GM21526 (cell line): Measurements from ENCODE around the gene KCNIP4.

ENCODE experiments used
- ATAC-seq: cut with Tn5 transposase; IDR thresholded peaks from one replicate; pipeline ENCODE4 v1.9.1; 2021; ENCODE audit warnings: moderate library complexity; ENCODE audit not compliant: unreplicated experiment, low FRiP score

Gene KCNIP4

DNA sequence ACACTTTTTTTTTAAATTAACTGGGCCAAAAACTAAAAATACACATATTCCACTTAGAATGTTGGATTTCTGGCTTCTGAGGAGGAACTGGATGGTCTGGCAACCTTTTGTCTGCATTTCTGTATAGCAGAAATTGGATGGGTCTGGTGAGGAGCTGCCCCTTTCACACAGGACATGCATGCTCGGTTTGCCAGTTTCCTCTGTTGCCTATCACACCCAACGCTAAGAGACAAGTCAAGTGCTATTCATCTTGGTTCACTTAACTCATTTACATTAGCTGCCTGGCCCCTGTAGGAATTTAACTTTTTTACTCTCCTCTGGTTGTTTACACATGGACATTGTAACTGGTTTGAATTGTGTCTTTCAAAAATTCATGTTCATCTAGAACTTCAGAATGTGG is 1052.6 kb downstream of the KCNIP4 start:
- no peak for ATAC-seq

DNA sequence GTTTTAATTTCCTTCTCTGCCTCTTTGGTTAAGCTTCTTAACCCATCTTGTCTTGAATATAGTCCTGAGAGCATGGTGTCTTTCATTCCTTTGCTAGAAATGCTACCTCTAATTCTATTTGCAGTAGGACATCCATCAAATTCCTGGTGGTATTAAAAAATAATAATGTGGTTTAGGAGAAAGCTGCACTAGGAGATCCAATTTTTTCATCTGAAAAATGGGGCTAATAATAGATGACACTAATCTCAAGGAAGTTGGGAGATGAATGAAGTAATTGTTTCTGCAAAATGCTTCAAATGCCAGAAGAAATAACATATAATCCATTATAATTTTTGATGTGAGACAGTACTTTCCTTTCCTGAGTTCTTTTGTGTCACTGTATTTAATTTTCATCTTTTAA is 1053.4 kb downstream of the KCNIP4 start:
- ATAC-seq: no peak

DNA sequence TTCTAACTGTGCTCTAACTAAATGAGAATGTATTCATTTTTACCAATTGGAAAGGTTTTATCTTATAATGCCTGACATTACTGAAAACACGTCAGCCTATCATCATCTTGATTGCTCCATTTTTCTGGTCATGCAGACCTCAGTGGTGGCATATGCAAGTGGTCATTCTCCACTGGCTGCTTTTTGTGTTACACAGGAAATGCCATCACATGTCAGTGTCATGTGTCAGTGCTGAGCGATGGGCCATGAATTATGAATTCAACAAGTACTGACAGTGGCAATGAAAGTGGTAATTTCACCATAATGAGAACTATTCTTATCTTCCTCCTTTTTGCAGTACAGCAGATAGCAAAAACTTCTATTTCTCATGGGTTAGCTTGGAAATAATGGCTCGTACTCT is 1057.8 kb downstream of the KCNIP4 start:
- ATAC-seq: no peak

DNA sequence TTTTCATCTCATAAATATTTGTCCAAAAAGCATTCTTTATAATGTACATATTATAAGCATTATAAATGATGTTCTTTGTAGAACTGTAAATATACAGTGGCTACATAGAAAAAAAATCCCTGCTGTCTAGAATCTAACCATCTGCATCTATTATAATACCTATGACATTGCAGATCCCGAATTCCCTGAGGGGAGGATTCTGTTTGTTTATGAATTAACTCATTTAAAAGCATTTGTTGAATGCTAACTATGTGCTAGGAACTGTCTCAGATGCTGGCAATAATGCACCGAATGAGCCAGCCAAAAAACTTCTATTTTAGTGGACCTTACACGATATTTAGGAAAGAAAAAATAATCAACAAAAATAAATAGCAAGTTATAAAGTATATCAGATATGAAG is 1058.7 kb downstream of the KCNIP4 start:
- ATAC-seq: no peak

DNA sequence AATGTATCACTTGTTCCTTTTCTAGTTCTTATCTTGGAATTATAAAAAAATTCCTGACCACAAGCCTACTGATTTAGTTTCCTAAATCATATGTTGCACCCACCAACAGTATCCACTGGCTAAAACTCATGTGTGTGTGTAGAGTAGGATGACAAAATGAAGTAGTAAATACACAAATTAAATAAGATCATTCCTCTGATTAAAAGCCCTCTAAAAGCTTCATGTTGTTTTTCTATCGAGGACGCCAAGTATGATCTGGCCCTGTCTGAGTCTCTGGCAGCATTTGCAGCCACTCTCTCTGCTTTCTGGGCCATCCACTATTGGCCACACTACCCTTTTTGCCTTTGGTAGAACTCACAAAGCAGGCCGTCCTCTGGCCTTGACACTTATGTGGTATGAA is 1064.9 kb downstream of the KCNIP4 start:
- ATAC-seq: no peak

DNA sequence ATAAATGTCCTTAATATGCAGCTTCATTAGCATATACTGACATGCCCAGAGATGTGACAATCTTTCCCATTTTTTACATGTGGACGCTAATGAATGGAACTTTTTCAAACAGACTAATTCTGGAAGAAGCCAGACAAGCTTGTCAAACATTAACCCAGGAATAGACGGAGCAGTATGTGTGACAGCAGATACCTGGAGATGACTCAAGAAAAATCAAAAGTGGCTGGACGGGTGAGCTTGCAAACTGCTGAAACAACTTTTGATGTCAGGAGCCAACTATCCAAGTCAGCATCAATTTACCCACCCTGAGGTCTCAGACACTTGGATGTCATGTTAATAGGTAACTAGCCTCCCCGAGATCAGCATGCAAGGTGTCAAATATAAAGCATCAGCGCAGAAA is 1065.3 kb downstream of the KCNIP4 start:
- no peak for ATAC-seq

DNA sequence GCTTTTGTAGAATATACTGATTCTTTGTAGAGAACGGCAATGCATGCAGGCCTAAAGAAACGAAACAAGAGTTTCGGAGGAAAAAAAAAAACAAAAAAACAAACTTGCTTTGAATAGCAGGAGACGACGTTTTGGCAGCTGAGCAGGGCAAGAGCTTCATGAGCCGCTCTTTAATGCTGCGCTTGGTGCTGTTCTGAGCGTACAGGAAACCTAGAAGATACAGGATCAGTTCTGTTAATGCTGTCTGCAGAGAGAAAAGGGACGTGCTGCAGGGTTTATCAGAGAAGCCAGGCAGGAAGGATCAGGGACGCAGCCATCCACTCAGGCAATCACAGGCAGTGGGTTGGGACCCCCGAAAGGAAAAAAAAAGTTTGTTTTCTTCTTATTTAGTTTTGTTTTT is 1066.1 kb downstream of the KCNIP4 start:
- ATAC-seq: no peak

DNA sequence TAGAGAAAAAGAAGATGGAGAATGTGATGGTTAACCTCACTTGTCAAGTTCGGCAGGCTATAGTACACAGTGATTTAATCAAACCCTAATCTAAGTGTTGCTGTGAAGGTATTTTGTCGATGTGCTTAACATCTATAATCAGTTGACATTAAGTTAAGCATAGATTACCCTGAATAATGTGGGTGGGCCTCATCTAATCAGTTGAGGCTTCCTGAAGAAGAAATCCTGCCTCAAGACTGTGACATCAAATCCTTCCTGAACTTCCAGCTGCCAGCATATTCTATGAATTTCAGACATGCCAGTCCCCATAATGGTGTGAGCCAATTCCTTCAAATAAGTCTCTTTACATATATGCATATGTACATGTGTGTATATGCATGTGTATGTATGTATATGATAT is 1066.9 kb downstream of the KCNIP4 start:
- ATAC-seq: no peak

DNA sequence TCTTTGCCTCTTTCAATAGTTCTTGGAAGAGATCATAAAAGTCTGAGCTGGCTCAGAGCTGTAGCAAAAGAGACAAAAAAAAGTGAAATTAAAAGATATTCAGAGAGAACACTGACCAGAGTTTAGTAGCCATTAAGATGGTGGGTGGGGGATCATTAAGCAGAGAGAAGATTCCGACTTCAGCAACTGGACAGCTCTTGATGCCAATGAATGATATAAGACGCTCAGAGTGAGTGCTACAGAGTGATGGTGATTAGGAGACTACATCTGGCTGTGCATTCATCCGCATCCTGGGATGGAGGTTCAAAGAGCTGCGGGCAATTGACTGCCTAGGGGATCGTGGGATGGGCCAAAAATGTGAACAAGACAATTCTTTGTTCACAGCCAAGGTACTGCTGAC is 1069.8 kb downstream of the KCNIP4 start:
- no peak for ATAC-seq

DNA sequence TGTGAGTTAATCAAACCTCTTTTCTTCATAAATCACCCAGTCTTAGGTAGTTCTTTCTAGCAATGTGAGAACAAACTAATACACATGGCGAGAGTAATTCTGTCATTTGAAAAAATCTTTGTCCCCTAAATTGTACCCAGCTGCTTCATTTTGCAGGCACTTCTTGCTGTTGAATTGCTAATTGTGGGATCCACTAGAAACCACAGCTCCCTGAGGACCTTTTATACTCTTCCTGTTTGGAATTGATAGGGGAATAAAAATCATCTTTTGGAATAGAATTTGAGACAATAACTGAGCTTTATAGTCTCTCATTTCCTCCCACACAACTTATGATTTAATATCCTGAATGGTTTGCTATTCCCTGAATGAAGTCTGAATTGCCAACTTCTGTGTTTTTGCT is 1078.1 kb downstream of the KCNIP4 start:
- no peak for ATAC-seq

DNA sequence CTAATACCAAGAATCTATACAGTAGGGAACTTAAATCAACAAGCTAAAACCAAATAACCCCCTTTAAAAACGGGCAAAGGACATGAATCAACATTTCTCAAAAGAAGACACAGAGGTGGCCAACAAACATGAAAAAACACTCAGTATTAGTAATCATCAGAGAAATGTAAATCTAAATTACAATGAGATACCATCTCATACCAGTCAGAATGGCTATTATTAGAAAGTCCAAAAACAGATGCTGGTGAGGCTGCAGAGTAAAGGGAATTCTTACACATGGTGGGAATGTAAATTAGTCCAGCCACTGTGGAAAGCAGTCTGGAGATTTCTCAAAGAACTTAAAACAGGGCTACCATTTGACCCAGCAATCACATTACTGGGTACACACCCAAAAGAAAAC is 1080.5 kb downstream of the KCNIP4 start:
- no peak for ATAC-seq

DNA sequence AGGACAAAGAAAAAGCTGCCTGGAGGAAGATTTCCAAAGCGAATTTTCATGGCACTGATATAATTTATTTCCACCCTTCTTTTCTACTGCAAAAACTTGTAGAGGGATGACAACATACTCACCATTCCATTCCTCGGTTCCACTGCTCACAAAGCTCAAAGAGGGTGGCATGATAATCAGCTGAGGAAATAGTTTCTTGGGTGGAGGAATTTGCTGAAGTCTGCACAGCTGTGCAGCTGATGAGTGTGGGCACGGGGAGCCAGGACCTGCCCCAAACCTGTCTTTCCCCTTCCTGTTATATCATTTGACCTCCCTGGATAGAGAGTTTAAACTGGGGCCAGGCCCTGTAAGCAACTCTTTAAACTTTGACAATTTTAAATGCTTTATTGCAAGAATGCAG is 1087.7 kb downstream of the KCNIP4 start:
- no peak for ATAC-seq

DNA sequence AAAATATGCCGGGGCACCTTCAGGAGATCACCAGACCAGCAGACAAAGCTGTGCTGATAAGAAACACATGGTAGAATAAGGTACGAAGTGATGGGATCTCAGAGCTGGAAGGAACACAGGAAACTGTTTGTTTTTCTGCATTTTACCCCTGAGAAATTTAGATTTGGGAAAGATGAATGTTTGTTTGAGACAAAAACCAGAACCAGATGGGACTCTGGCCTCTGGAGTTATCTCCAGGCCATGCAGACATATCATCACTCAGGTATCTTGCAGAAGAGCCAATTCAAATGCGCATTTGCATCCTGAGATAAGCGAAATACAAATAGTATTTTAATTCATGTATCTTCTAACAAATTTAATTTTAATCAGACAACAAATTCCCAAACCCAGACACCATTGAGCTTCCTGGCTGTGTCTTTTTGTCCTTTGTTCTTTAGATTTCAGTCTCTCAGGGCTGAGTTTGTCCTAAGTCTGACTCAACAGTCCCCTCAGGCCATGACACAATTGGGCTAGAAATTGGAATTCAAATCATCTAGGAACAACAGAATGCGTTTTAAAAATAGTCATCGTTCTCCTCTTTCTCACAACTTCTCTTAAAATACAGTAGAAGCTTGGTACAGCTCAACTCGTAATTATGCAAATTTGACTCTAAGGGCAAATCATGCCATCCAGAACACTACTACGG is 1089.3 kb downstream of the KCNIP4 start:
- ATAC-seq: no peak

DNA sequence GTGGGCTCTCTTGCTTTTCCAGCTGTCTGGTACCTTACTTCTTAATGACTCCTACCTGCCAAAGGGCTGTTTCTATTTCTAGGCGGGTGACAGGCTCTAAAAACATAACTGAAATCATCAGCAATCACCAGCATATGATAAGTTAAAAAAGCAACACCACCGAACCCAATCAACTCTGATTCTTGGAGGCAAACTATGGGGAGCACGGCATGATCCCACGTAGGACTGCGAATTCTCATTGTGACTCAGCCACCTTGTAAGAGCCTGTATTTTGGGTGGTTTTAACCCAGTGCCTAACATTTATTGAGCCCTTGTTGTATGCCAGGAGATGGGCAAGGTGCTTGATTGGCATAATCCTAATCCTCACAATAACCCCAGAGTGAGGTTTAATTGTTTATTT is 1091.5 kb downstream of the KCNIP4 start:
- no peak for ATAC-seq

DNA sequence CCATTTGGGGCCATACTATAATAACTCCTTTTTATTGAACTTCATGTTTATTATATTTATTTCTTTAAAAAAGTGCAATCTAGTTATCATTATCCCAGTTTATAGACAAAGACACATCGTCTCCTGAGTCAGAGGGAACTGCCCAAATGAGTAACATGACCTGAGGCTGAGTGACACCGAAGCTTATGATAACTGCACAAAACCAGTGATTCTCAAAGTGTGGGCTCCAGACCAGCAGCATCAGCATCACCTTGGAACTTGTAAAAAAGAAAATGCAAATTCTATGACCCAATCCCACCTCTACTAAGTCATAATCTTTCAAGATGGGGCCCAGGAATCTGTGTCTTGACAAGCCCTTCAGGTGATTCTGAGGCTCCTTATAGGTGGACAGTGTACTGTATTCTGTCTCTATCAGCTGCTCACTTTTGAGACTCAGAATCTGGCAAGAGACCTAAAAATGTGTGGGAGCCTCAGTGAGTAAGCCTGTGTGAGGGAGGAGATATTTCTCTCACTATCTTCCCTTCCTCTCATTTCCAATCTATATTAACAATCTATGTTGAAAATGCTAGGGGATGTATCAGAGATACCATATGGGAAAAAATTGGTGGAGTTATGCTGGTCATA is 1101.3 kb downstream of the KCNIP4 start:
- no peak for ATAC-seq

DNA sequence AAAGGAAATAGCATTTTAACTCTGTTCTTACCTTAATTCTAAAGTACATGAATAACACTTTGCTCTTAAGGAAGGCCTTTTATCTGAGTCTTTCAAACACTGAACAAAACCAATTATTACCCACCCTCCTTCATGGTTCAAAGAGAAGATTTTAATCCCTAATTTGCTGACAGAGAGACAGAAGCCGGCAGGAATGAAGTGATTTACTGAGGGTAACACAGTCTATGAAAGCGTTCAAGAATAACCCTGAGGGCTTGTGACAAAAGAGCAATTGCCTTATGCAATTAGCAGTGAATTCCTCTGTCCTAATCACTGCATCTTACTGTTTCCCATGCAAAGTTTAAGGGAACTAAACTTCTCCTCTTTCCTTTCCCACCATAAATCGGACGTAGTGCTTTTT is 1104.3 kb downstream of the KCNIP4 start:
- ATAC-seq: no peak

DNA sequence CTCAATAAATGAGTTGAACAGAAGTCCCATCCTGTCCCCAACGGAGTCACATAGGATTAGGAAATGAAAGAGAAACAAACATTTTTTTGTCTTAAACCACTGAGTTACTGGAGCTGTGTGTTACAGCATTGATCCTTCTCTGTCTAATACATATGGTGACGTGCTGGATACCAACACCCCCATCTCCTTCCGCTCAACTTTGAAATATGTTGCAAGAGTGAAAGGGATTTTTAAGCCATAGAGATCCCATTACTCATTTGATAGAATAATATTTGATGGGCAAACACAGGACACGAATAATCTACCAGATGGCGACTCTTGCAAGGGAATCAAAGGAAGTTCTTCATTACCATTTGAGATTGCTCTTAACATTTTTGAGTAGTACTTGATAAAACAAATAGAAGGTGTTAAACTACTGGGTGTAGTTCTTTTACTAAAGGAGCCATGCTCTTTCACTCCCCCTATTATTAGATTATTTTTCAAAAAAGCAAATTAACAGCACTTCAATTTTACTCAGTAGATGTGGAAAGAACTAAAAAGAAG is 1107.9 kb downstream of the KCNIP4 start:
- ATAC-seq: no peak

DNA sequence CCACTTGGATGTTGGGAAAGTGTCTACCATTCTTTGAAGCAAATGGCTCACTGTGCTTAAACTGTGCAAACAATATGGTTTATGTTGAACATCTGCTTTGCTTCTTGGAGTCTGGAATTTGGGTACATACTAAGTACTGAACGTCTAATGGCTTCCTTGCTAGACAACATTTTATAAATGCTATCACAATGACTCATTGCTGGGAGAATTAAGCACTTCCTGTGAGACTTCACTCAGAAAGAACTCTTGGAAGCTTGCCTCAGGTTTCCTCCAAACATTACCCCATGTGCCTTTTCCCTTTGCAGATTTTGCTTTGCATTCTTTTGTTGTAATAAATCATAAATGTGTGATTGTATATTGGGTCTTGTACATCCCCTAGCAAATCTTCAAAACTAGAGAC is 1108.6 kb downstream of the KCNIP4 start:
- no peak for ATAC-seq

DNA sequence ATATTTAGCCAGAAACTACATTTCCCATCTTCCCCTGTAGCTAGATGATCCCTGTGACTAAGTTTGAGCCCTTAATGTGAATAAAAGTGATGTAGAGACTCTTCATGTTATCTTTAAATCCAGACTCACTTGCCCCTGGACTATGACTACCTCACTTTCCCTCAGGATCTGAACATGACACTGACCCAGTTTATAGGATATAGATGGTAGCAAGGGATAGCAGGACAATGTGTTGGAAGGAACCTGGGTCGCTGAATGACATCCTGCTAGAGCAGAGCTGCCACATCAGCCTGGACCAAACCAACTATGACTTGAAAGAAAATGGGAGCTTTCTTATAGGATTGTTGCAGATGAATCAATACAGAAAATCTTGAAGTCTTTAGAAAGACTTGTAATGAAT is 1110.1 kb downstream of the KCNIP4 start:
- ATAC-seq: no peak

DNA sequence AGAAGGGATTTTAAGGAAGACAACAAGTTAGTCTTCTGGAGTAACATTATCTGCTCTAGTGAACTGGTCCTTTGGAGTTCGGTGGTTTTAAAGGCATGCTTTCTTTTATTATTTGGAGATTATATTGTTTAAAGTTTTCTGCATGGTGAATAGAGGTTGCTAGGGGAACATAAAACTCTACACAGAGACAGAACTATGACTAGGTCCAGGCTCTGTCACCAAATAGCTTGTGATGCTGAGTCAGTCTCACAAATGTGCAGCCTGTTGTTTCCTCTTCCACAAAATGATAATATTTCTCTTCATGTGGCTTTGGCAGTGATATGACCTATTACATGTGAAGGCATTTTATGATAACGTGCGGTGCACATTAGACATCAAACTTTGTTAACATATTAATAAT is 1115.7 kb downstream of the KCNIP4 start:
- no peak for ATAC-seq

DNA sequence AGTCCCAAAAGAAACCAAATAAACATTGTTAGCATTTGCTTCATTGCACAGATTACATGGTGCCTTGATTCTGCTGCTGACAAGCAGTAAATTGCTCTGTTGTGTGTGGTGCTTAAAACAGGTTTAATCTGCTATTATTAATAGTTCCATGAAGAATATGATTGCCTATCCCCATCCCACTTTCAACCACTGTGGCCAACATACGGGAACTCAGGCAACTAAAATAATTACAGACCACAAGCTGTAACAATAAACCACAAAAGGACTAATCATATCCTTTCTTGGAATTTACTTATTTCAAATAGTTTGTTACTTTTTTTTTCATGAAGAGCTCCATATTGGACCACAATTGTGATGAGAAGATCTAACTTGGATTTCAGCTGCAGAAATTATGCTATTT is 1116.8 kb downstream of the KCNIP4 start:
- no peak for ATAC-seq

DNA sequence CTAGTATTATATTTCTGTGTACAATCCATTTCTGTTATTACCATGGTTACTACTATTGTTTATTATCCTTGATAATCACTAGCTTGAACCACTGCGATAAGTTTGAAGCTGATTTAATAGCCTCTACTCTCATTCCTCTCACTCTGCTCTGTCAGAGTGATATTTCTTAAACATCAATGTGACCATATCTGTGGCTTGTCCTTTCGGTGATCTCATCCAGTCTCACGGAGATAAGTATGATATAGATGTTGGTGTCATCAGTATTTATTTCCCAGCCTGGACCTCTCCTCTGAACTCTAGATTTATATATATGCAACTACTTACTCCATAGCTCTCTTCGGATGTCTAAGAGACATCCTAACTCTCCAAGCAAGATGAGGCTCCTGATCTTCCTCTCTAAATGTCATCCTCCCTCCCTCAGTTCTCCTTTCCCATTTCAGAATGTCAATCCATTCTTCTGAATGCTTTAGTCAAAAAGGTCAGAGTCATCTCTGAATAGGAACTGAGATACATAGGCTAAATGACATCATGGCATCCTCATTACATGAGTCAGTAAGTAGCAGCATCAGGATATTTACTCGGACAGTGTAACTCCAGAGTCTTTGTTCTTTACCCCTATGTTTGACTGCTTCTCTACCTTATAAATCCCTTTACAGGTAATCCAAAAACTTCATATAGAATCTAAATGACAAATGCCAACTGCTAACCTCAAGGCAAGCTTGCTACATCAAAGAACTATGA is 1118.8 kb downstream of the KCNIP4 start:
- ATAC-seq: no peak
